GDM1 (cell line): ENCODE measurements around the gene VPS13D.

ENCODE experiments used
- DNase-seq: peaks from one replicate; lab custom pipeline; 2025; lab: John Stamatoyannopoulos, UW

VPS13D gene

DNA sequence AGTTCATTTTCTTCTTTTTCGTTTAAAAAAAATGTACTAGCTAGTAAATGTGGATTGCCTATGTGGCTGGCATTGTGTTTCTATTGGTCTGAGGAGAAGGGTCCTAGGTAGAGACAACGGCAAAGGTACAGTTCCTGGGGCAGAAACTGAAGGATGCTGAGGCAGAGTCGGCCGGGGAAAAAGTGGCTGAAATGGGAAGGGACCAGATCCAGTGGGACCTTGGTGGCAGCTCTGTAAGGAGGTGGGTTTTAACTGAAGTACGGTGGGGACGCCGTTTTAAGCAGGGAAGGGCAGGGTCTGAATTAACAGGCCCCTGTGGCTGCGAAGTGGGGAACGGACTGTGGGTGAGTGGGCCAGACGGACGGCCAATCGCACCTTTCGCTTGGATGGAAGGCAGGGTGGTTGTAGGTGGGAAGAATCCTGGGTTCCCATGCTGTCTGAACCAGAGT is 420 bp upstream of the VPS13D start:
- no peak for DNase-seq

- DNase-seq = no peak
These were observed 882 bp downstream of the VPS13D start for GRCh38 chr1:12230549-12231275.

DNA sequence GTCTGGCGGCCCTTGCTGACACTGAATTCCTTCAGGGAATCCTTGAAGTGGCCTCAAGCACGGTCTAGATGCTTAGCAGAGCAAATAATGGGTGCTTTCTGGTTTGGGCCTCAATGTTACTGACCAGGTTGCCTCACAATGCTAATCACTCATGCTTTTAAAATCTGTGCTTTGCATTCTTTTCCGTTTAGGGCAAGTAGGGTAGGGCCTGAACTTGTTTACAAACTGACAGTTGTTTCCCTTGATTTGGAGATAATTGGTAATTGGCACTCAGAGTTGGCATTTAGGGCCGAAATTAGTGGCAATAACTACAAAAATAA is 1.4 kb downstream of the VPS13D start:
- DNase-seq = no peak

- DNase-seq = no peak
These were observed 2.4 kb downstream of the VPS13D start for GRCh38 chr1:12232221-12232620.

- no peak for DNase-seq
These were observed 14.2 kb downstream of the VPS13D start for GRCh38 chr1:12244078-12244477.

- no peak for DNase-seq
These were observed 14.8 kb downstream of the VPS13D start for GRCh38 chr1:12244585-12244984.

DNA sequence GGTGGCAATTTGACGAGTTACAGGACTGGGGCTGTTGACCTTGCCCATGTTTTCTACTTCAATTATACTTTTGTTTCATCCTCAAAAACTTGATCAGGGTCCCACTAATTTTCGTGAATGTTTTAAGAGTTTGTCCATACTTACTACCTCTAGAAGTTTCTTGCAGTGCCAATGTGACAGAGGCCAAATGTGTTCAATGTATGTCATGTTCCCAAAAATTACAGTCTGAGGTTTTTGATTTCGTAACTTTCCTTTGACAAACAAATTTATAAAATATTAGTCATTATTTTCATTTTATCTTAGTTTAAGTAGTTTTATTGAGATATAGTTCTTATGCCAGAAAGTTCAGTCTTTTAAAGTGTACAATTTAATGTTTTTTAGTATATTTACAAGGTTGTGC is 15.3 kb downstream of the VPS13D start:
- no peak for DNase-seq

GRCh38 chr1:12245733-12246132 is 15.9 kb downstream of the VPS13D start:
- no peak for DNase-seq

DNA sequence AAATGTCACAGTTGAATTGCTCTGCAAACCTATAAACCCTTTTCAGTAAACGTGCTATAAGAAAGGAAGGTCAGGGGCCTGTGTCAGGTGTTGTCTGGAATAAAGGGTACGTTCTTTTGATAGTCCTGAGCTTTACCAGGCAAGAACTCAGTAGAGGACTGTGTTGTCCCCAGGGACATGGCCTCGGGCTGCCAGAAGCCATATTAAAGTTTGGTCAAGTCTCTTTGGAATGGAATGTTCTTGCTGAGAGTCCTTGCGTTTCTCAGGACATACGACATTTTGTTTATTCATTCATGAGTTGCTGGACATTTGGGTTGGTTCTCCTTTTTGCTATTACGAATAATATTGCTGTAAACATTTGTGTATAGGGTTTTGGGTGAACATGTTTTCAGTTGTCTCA is 16.8 kb downstream of the VPS13D start:
- DNase-seq = no peak

GRCh38 chr1:12249181-12249580 is 19.4 kb downstream of the VPS13D start:
- no peak for DNase-seq

GRCh38 chr1:12249748-12250147 is 19.9 kb downstream of the VPS13D start:
- DNase-seq = no peak

GRCh38 chr1:12251442-12251841 is 21.6 kb downstream of the VPS13D start:
- DNase-seq = no peak

DNA sequence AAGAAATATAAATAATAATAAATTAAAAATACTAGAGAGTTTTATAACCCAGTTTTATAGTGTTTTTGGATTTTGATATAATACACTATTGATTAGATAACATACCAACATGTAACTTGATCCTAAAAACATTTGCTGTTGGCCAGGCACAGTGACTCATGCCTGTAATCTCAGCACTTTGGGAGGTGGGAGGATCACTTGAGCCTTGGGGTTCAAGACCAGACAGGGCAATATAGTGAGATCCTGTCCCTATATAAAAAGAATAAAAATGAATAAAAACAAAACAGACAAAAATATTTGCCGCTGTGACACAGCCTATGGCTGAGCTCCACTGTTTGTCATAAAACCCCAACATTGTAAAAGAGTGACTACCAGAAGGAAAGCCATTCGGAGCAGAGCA is 26.1 kb downstream of the VPS13D start:
- DNase-seq = no peak

DNA sequence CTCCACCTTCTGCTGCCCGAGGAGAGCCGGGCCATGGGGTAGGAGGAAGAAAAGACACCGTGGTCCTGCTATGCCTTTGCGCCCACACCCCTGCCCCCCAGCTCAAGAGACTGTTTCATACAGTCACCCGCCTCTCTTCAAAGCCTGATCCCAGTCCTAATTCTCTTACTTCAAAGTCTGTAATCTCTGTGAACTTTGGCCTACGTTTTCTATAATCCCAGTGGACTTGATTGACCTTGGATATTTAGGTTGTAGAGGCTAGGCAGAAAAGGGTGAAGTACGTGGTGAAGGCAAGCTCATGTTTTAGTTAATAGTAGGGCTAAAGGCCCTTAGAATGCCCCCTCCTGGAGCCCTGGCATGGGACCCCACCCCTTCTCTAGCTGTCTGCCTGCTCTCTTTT is 28.4 kb downstream of the VPS13D start:
- no peak for DNase-seq

GRCh38 chr1:12269351-12269750 is 39.5 kb downstream of the VPS13D start:
- no peak for DNase-seq

GRCh38 chr1:12271033-12271432 is 41.2 kb downstream of the VPS13D start:
- DNase-seq = no peak

DNA sequence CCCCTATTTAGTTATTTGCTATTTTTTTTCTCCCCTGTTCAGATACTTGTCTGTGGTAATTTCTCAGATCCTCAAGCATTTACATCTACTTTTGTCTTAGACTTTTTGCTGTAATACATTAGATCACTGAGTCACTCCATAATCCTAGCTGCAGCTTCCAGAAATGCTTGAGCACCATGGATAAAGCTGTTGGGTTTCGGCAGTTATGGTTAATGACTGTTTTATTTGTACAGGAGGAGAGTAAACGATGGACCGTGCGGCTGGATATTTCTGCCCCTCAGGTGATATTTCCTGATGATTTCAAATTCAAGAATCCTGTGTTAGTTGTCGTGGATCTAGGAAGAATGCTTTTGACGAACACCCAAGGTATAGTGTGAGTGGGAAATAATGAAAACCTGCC is 42.9 kb downstream of the VPS13D start:
- DNase-seq = no peak

- no peak for DNase-seq
These were observed 45.5 kb downstream of the VPS13D start for GRCh38 chr1:12275370-12275769.

GRCh38 chr1:12276225-12276624 is 46.4 kb downstream of the VPS13D start:
- DNase-seq = no peak

DNA sequence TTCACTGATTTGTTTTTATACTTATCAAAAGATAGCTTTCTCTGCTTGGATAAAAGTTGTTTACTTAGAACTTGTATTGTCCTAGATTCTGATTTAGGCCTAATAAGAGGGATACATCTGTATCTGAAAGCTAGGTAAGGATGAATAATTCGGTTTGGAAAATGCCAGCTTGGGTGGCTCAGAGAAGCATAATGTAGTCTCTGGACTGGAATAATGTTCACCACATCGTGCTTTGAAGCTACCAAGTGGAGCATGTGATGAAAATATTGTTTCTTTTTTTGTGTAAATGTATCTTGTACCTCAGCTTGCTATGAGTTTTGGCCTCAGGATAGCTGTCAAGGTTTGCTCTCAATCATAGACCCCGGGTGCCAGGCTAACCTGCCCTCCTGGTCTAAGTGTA is 49.2 kb downstream of the VPS13D start:
- DNase-seq = no peak

- no peak for DNase-seq
These were observed 50.1 kb downstream of the VPS13D start for GRCh38 chr1:12279728-12280464.

GRCh38 chr1:12282142-12282541 is 52.3 kb downstream of the VPS13D start:
- DNase-seq = no peak

GRCh38 chr1:12284486-12284885 is 54.7 kb downstream of the VPS13D start:
- no peak for DNase-seq
